Muscle of back (tissue), 11 donors: ENCODE results near the gene RADIL. TPM values are rescaled to one million over a fixed set of nuclear protein-coding genes. Genes with fewer than 3 reads are reported as not detected.

Source experiments
- DNase-seq, 3 donors: peaks; one replicate each; pipeline versions ENCODE4 v3.0.0 to v3.0.0-alpha.2; 2013
- polyA plus RNA-seq, 10 donors: library from polyadenylated mRNA; unstranded; fragments of 120-200 nt; gene quantifications; one replicate each; pipeline ENCODE4 v1.2.1, GENCODE V29; 2013; ENCODE audit not compliant: insufficient read length in 10 of 10

RADIL gene
- polyA plus RNA-seq, 10 donors = 2.9 to 6.0 (median 3.7) TPM

GRCh38 chr7:4851459-4852422 lies 31.8 kb downstream of the RADIL start:
- DNase-seq = no peak

- DNase-seq = no peak
Observed at GRCh38 chr7:4850262-4850795, 33.2 kb downstream of the RADIL start.

GRCh38 chr7:4849390-4849789 lies 34.1 kb downstream of the RADIL start:
- no peak for DNase-seq

GRCh38 chr7:4845740-4846142 lies 37.8 kb downstream of the RADIL start:
- DNase-seq = no peak

- DNase-seq = no peak
Observed at GRCh38 chr7:4842319-4843064, 41.0 kb downstream of the RADIL start.

- no peak for DNase-seq
Observed at GRCh38 chr7:4841836-4842235, 41.7 kb downstream of the RADIL start.

- no peak for DNase-seq
Observed at GRCh38 chr7:4841007-4841784, 42.3 kb downstream of the RADIL start.

- DNase-seq = no peak
Observed at GRCh38 chr7:4840079-4840501, 43.4 kb downstream of the RADIL start.

- DNase-seq = no peak
Observed at GRCh38 chr7:4838626-4839334, 44.7 kb downstream of the RADIL start.

- DNase-seq = peak in 1 of 3 donors; percentile 59
Observed at GRCh38 chr7:4837803-4838625, 45.5 kb downstream of the RADIL start.

- no peak for DNase-seq
Observed at GRCh38 chr7:4837041-4837802, 46.3 kb downstream of the RADIL start.

GRCh38 chr7:4836206-4836661 lies 47.3 kb downstream of the RADIL start:
- no peak for DNase-seq

- DNase-seq = no peak
Observed at GRCh38 chr7:4835398-4836205, 47.9 kb downstream of the RADIL start.

- no peak for DNase-seq
Observed at GRCh38 chr7:4834601-4835397, 48.7 kb downstream of the RADIL start.

GRCh38 chr7:4833691-4834600 lies 49.6 kb downstream of the RADIL start:
- DNase-seq = no peak

- no peak for DNase-seq
Observed at GRCh38 chr7:4833176-4833575, 50.3 kb downstream of the RADIL start.
